Esophagus (tissue), 2 donors: ENCODE results near the gene CDCA7L. TPM values are rescaled to one million over a fixed set of nuclear protein-coding genes. Genes with fewer than 3 reads are reported as not detected.

Experiments
- H3K27ac ChIP-seq, 2 donors: one replicate each; pipeline ENCODE4 v1.5.1; 2013; ENCODE audit warnings: low read depth in 2 of 2, mild to moderate bottlenecking in 2 of 2, inconsistent platforms in 1 of 2, low read length in 1 of 2, moderate library complexity in 1 of 2
- H3K27me3 ChIP-seq, 2 donors: one replicate each; pipeline ENCODE4 v1.6.1; 2013; ENCODE audit warnings: low read length in 2 of 2, control low read depth in 1 of 2, mild to moderate bottlenecking in 1 of 2; ENCODE audit not compliant: insufficient read depth in 2 of 2, control insufficient read depth in 1 of 2
- H3K36me3 ChIP-seq, 2 donors: one replicate each; pipeline ENCODE4 v1.6.1; 2013; ENCODE audit warnings: low read length in 1 of 2; ENCODE audit not compliant: control insufficient read depth in 2 of 2, insufficient read depth in 2 of 2
- H3K4me1 ChIP-seq, 2 donors: one replicate each; pipeline ENCODE4 v1.6.1; 2013; ENCODE audit warnings: low read length in 1 of 2; ENCODE audit not compliant: control insufficient read depth in 2 of 2, insufficient read depth in 2 of 2
- H3K4me3 ChIP-seq, 2 donors: one replicate each; pipeline ENCODE4 v1.5.1; 2013; ENCODE audit warnings: low read length in 2 of 2, mild to moderate bottlenecking in 2 of 2, low read depth in 1 of 2, moderate library complexity in 1 of 2
- H3K9me3 ChIP-seq, 2 donors: one replicate each; pipeline ENCODE4 v1.6.1; 2013; ENCODE audit warnings: mild to moderate bottlenecking in 2 of 2, low read depth in 1 of 2, low read length in 1 of 2, moderate library complexity in 1 of 2; ENCODE audit not compliant: control insufficient read depth in 2 of 2, insufficient read depth in 1 of 2
- WGBS, 2 donors: extraction: QIAGEN DNeasy Blood & Tissue Kit; methylation state at CpG; one replicate each; pipeline ENCODE4 v1.1.7; 2013; 5-methylcytosine and 5-hydroxymethylcytosine counted together
- polyA plus RNA-seq, 2 donors: library from polyadenylated mRNA; stranded (reverse); fragments of 200-250 nt; gene quantifications; one replicate each; pipeline ENCODE4 v1.2.3, GENCODE V29; 2013
- donor health status: healthy with polysubstance abuse.
- donor health status: Bipolar disorder and iron deficiency.

Gene CDCA7L
- polyA plus RNA-seq, 2 donors: 6.0 to 10.8 TPM

DNA sequence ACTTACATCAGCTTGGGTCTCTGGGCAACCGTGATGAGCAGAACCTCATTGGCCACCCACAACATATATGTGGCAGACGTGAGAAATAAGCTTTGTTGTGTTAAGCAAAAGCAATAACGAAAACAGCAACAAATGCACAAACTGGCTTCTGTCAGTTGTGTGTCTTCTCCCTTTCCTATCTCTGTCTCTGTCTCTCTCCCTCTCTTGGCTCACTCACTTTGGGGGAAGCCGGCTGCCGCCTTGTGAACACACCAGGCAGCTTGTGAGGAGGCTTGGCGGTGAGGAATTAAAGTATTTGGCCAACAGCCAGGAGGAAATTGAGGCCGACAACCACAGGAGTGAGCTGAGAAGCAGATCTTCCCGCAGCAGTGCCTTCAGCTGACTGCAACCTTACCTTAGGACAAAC is 21.9 kb upstream of the CDCA7L start:
- Histone ChIP-seq H3K9me3 (peaks cover 0 to 2% of the 10 kb centered on the region in 2 donors), H3K27ac (no peak overlapping the region), H3K27me3 (no peaks in the 10 kb centered on the region), H3K36me3 (no peaks in the 10 kb centered on the region), H3K4me1 (no peaks in the 10 kb centered on the region), H3K4me3 (no peak overlapping the region)
- WGBS, 2 donors: 60 to 63% methylated on average over 8 of the region's 8 CpGs

DNA sequence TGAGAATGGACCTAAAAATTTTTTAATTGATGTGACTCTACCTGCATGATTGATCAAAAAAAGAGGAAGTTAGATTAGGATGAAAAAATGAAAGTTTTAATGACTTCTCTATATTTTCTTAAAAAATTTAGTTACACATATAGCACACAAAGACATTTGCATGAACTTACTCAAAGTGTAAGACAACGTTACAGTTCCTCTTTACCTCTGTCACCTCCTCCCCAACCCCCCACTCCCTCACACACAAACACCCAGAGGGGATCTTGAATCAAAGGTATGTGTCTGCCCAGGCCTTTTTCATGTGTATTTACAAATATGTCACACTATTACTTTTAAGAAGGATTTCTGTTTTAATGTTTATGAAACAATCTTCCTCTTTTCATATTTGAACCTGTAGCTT is 20.6 kb upstream of the CDCA7L start:
- H3K27me3 ChIP-seq: no peaks in the 10 kb centered on the region
- no peaks in the 10 kb centered on the region for H3K4me1 ChIP-seq
- WGBS, 2 donors: 63 to 70% methylated on average over 1 of the region's 1 CpG
- no peak overlapping the region for H3K4me3 ChIP-seq
- H3K36me3 ChIP-seq: no peaks in the 10 kb centered on the region
- no peak overlapping the region for H3K27ac ChIP-seq
- H3K9me3 ChIP-seq: no peaks in the 10 kb centered on the region

DNA sequence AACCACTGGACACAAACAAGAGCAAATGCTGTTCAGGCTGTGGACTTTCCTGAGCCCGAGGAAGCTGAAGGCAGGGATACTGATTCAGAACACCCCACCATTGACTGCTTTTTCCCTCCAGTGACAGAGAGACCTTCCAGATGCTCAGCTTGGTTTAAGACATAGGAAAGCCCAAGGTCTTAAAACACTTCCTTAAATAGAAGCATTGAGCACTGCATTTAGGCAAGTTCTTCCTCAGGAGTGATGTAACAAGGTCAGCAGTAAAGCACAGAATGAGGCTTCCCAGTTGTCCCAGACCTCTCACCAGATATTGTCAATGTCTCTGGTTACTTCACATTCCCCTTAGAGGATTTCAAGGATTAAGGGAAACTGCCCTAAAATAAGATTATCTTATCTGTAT is 19.6 kb upstream of the CDCA7L start:
- Histone ChIP-seq H3K4me1 (no peaks in the 10 kb centered on the region), H3K27ac (no peak overlapping the region), H3K4me3 (no peak overlapping the region), H3K9me3 (no peaks in the 10 kb centered on the region), H3K27me3 (no peaks in the 10 kb centered on the region), H3K36me3 (no peaks in the 10 kb centered on the region)
- WGBS, 2 donors: 67 to 74% methylated on average over 1 of the region's 1 CpG

DNA sequence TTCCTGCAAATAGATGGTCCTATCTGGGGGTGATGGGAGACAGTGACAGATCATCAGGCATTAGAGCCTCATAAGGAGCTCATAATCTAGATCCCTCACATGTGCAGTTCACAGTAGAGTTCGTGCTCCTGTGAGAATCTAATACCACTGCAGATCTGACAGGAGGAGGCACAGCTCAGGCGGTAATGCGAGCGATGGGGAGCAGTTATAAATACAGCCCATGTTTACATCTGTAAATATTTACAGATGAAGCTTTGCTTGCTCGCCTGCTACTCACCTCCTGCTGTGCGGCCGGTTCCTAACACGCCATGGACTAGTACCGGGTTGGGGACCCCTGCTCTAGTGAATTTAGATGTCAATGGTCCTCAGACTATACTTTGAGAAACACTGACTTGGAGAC is 17.0 kb upstream of the CDCA7L start:
- Histone ChIP-seq H3K36me3 (no peaks in the 10 kb centered on the region), H3K4me1 (no peaks in the 10 kb centered on the region), H3K9me3 (no peaks in the 10 kb centered on the region), H3K27me3 (no peaks in the 10 kb centered on the region), H3K4me3 (no peak overlapping the region), H3K27ac (no peak overlapping the region)
- WGBS, 2 donors: 72 to 79% methylated on average over 9 of the region's 9 CpGs

DNA sequence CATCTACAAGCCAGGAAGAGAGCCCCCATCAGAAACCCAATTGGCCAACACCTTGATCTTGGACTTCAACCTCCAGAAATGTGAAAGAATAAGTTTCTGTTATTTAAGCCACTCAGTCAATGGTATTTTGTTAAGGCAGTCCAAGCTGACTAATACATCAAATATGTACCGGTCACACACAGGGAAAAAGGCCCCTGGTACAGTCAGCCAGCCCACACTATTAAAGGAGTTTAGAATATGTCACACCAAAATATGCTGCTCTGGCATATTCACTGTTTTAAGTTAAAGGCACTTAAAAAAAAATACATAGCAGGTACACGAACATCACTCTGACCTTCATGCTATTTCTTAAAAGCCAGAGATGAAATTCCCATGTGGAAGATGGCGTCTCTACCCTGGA is 15.2 kb upstream of the CDCA7L start:
- H3K27ac ChIP-seq: no peak overlapping the region
- H3K4me1 ChIP-seq: no peaks in the 10 kb centered on the region
- no peaks in the 10 kb centered on the region for H3K9me3 ChIP-seq
- no peak overlapping the region for H3K4me3 ChIP-seq
- 91 to 93% methylated on average over 3 of the region's 3 CpGs for WGBS, 2 donors
- H3K27me3 ChIP-seq: no peaks in the 10 kb centered on the region
- H3K36me3 ChIP-seq: no peaks in the 10 kb centered on the region

DNA sequence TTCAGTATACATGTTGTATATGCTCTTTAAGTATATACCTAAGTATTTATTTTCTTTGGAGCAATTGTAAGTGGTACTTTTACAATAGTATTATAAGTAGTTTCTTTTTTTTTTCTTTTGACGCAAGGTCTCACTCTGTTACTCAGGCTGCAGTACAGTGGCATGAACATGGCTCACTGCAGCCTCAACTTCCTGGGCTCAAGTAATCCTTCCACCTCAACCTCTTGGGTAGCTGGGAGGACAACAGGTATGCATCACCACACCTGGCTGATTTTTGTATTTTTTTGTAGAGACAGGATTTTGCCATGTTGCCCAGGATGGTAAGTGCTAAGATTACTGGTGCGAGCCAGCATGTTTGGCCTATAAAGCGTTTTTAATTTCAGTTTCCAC is 13.7 kb upstream of the CDCA7L start:
- no peaks in the 10 kb centered on the region for H3K9me3 ChIP-seq
- 97 to 98% methylated on average over 3 of the region's 3 CpGs for WGBS, 2 donors
- H3K27ac ChIP-seq: no peak overlapping the region

DNA sequence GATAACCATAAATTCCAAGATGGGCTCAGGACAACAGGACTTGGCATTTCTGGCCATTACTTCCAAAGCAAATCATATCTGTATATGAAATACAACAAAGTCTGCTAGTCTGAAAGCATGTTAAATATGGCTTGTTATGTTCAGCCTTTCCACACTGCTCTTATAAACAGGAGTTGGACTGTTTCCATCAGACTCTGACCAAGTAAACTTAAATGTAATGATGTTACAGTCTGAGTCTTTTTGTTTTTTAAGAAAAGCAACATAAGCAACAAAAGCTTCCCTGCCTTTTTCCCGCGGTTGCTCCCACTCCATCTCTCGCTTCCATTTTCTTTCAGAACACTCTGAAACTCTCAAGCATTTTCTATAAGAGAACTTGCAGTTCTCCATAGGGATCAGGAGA is 8.1 kb upstream of the CDCA7L start:
- 89 to 95% methylated on average over 3 of the region's 3 CpGs for WGBS, 2 donors

More for the DNA sequence above, 13.7 kb upstream of the CDCA7L start:
- Histone ChIP-seq H3K27me3 (no peaks in the 10 kb centered on the region), H3K4me1 (no peaks in the 10 kb centered on the region), H3K4me3 (no peak overlapping the region), H3K36me3 (no peaks in the 10 kb centered on the region)

DNA sequence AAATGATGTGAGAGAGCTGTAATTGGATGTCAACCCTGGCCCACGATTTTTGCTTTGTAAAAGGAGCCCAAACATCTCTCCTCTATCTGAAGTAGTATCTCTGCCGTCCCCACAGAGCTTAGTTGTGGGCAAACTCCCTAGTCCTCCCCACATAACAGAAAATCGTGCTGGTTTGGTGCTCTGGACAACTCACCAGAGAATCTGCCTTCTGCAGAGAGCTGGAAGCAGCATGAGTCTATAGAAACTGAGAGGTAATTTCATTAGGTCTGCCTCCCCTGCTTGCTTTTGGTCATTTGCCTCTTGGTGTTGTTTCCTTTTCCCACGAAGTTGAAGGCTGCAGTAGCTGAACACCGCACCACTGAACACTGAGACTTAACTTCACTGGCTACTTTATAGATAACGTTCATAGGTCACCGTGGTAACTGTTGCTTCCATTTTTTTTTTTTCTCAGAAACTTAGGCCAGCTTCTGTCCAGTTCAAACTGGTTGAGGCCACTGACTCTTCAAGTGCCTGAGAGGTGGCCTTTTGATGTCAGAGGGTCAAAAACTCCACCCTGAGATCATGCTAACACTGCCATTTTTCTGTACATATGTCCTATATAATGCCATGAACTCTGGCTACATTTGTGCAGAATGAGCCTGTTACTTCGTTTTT is 3.3 kb upstream of the CDCA7L start:
- Histone ChIP-seq H3K9me3 (no peaks in the 10 kb centered on the region), H3K4me1 (peaks cover 3 to 4% of the 10 kb centered on the region in 2 donors), H3K27ac (no peak overlapping the region), H3K27me3 (no peaks in the 10 kb centered on the region), H3K36me3 (no peaks in the 10 kb centered on the region), H3K4me3 (no peak overlapping the region)
- 60% methylated on average over 8 of the region's 8 CpGs for whole genome bisulfite sequencing, 2 donors

More for the DNA sequence above, 8.1 kb upstream of the CDCA7L start:
- no peak overlapping the region for H3K27ac ChIP-seq
- H3K9me3 ChIP-seq: no peaks in the 10 kb centered on the region
- H3K4me1 ChIP-seq: no peaks in the 10 kb centered on the region
- H3K4me3 ChIP-seq: no peak overlapping the region
- H3K36me3 ChIP-seq: no peaks in the 10 kb centered on the region
- no peaks in the 10 kb centered on the region for H3K27me3 ChIP-seq

DNA sequence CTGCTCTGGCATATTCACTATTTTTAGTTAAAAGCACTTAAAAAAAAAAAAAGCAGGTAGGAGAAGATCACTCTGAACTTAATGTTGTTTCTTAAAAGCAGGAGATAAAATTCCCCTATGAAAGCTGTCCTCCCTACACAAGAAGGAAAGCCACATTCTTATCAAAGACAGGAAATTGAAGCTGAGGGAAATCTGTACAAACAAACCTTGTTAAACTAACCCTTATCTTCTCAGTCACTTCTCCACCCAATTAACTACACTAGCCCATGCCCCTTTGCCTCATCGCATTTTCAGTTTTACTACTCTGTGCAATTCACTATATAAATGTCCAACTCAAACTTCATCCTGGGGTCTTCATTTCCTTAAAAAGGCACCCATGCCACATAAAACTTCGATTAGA is 2.7 kb upstream of the CDCA7L start:
- WGBS, 2 donors: 78 to 85% methylated on average over 2 of the region's 2 CpGs
- H3K27ac ChIP-seq: no peak overlapping the region
- H3K4me3 ChIP-seq: no peak overlapping the region

DNA sequence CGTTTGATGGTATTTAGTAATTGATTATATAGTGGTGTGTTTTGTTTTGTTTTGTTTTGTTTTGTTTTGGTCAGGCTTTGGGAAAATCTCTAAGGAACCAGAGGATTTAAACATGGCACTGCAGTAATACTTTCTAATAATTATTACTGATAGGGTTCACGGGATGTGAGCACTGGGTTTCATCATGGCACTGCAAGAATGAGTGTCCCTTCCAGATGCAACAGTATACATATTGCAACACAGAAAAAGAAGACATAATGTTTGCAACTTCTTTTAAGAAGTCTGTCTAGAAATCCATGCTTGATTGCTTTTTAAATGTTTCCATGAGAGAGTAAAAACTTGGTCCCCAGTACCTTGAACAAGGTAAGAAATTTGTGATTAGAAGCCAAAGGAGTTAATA is 2.2 kb upstream of the CDCA7L start:
- H3K36me3 ChIP-seq: no peaks in the 10 kb centered on the region
- 65 to 74% methylated on average over 2 of the region's 2 CpGs for WGBS, 2 donors
- H3K9me3 ChIP-seq: no peaks in the 10 kb centered on the region
- no peak overlapping the region for H3K4me3 ChIP-seq
- H3K4me1 ChIP-seq: peaks cover 3 to 4% of the 10 kb centered on the region in 2 donors
- H3K27ac ChIP-seq: no peak overlapping the region
- H3K27me3 ChIP-seq: no peaks in the 10 kb centered on the region

More for the DNA sequence above, 2.7 kb upstream of the CDCA7L start:
- Histone ChIP-seq H3K36me3 (no peaks in the 10 kb centered on the region), H3K9me3 (no peaks in the 10 kb centered on the region), H3K4me1 (peaks cover 3 to 4% of the 10 kb centered on the region in 2 donors), H3K27me3 (no peaks in the 10 kb centered on the region)
